H1 (cell line): ENCODE data around the gene ITPR3.

ENCODE experiments used
- BCL11A ChIP-seq, 2 experiments: IDR thresholded peaks; one replicate each; pipeline ENCODE4 v1.6.1; 2011; ENCODE audit warnings: low read depth in 2 of 2, low read length in 2 of 2, mild to moderate bottlenecking in 2 of 2
- CTCF ChIP-seq, 3 experiments: IDR thresholded peaks; 1 replicate in 2 of 3; 2 replicates in 1 of 3; pipeline versions ENCODE4 v1.5.1 to v1.6.1; 2011; ENCODE audit warnings: low read length in 3 of 3, mild to moderate bottlenecking in 3 of 3, inconsistent platforms in 2 of 3, low read depth in 1 of 3, moderate library complexity in 1 of 3; ENCODE audit not compliant: insufficient read depth in 1 of 3; ENCODE audit errors: control extremely low read depth in 1 of 3
- EZH2 ChIP-seq: fragments of 200-600 bp; sonication (generic); IDR thresholded peaks from 2 replicates; pipeline ENCODE4 v1.7.1; 2012; ENCODE audit warnings: low read depth, mild to moderate bottlenecking, moderate library complexity, low read length, inconsistent platforms; ENCODE audit not compliant: severe bottlenecking
- MAFK ChIP-seq: IDR thresholded peaks from 2 replicates; pipeline ENCODE4 v1.6.1; 2012; ENCODE audit warnings: low read depth, mild to moderate bottlenecking, improper control_type of control experiment, low read length
- POLR2A ChIP-seq, 2 experiments: IDR thresholded peaks; 1 replicate in 1 of 2; 2 replicates in 1 of 2; pipeline ENCODE4 v1.6.1; 2011; ENCODE audit warnings: low read depth in 2 of 2, low read length in 2 of 2, mild to moderate bottlenecking in 2 of 2; ENCODE audit errors: control extremely low read depth in 1 of 2
- RAD21 ChIP-seq, 2 experiments: IDR thresholded peaks in 1 of 2; conservative IDR thresholded peaks in 1 of 2; 2 replicates each; pipeline ENCODE4 v1.6.1; 2011; ENCODE audit warnings: low read depth in 2 of 2, low read length in 2 of 2, improper control_type of control experiment in 1 of 2, inconsistent platforms in 1 of 2, mild to moderate bottlenecking in 1 of 2, moderate library complexity in 1 of 2
- TAF1 ChIP-seq: IDR thresholded peaks from 2 replicates; pipeline ENCODE4 v1.6.1; 2011; ENCODE audit warnings: mild to moderate bottlenecking, low read depth, low read length
- TEAD4 ChIP-seq: IDR thresholded peaks from 2 replicates; pipeline ENCODE4 v1.6.1; 2012; ENCODE audit warnings: low read depth, low read length, inconsistent platforms, mixed read lengths
- ZNF274 ChIP-seq: IDR thresholded peaks from 2 replicates; pipeline ENCODE4 v1.7.0; 2012; ENCODE audit warnings: low read length, borderline replicate concordance; ENCODE audit errors: extremely low read depth
- TF ChIP-seq, protein P1 (sequence below): IDR thresholded peaks from 2 replicates; pipeline ENCODE4 v1.6.1; 2012; ENCODE audit warnings: inconsistent platforms

- TF ChIP-seq CTCF (IDR thresholded peaks at IDR 0.05; ENCODE audit: control extremely low read depth in 1 of 3, insufficient read depth in 1 of 3, low read depth in 1 of 3, low read length in 3 of 3) (no peak), EZH2 (no peak), TAF1 (no peak), POLR2A (IDR thresholded peaks at IDR 0.05; ENCODE audit: control extremely low read depth in 1 of 2, low read depth in 2 of 2, low read length in 2 of 2) (no peak), RAD21 (IDR thresholded peaks at IDR 0.05 in 1 of 2, conservative IDR thresholded peaks at IDR 0.05 in 1 of 2; ENCODE audit: low read depth in 2 of 2, low read length in 2 of 2) (no peak), BCL11A (IDR thresholded peaks at IDR 0.05; ENCODE audit: low read depth in 2 of 2, low read length in 2 of 2) (no peak), ZNF274 (no peak), TEAD4 (no peak), MAFK (no peak)
- TF ChIP-seq, protein P1, sequence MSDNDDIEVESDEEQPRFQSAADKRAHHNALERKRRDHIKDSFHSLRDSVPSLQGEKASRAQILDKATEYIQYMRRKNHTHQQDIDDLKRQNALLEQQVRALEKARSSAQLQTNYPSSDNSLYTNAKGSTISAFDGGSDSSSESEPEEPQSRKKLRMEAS = no peak
Measured at GRCh38 chr6:33609019-33609418, 12.1 kb upstream of the ITPR3 start.
